Spinal cord (tissue), 10 donors: Measurements from ENCODE around the gene AQP6. TPM values are rescaled to one million over a fixed set of nuclear protein-coding genes. Genes with fewer than 3 reads are reported as not detected.

Source experiments
- DNase-seq, 6 donors: peaks; one replicate each; pipeline versions ENCODE4 v3.0.0 to v3.0.0-alpha.2; 2013 to 2015; ENCODE audit warnings: low spot score in 6 of 6, low read depth in 4 of 6
- H3K27ac ChIP-seq: one replicate; pipeline ENCODE4 v1.5.1; 2013; ENCODE audit warnings: low read depth, low read length, control low read depth
- H3K27me3 ChIP-seq: one replicate; pipeline ENCODE4 v1.6.1; 2013; ENCODE audit warnings: low read length; ENCODE audit not compliant: control insufficient read depth, insufficient read depth
- H3K36me3 ChIP-seq: one replicate; pipeline ENCODE4 v1.6.1; 2013; ENCODE audit warnings: low read length; ENCODE audit not compliant: control insufficient read depth, insufficient read depth
- H3K4me1 ChIP-seq: one replicate; pipeline ENCODE4 v1.6.1; 2013; ENCODE audit warnings: low read length; ENCODE audit not compliant: control insufficient read depth, insufficient read depth
- H3K4me3 ChIP-seq: one replicate; pipeline ENCODE4 v1.5.1; 2013; ENCODE audit warnings: low read depth, low read length, control low read depth
- H3K9me3 ChIP-seq: one replicate; pipeline ENCODE4 v1.6.1; 2013; ENCODE audit warnings: low read length; ENCODE audit not compliant: control insufficient read depth, insufficient read depth
- WGBS: methylation state at CpG from one replicate; pipeline ENCODE4 v1.1.5; 2013; ENCODE audit warnings: missing lambda C conversion rate; ENCODE audit not compliant: insufficient coverage; 5-methylcytosine and 5-hydroxymethylcytosine counted together
- polyA plus RNA-seq, 2 donors: library from polyadenylated mRNA; unstranded; fragments of 120-200 nt; gene quantifications; one replicate each; pipeline ENCODE4 v1.2.1, GENCODE V29; 2013; ENCODE audit not compliant: insufficient read length in 2 of 2
- total RNA-seq, 2 donors: library from RNA; depleted of rRNA in 1 of 2; stranded (reverse); fragments of 120-200 nt in 1 of 2; fragments of >200 nt in 1 of 2; gene quantifications; one replicate each; pipeline versions ENCODE4 v1.2.3 to v1.2.4, GENCODE V29; 2013 to 2014
- donor health status: healthy.

AQP6 gene
- total and polyA plus RNA-seq, 4 donors, result 2.1 to 9.2 (median 4.8) TPM

DNA sequence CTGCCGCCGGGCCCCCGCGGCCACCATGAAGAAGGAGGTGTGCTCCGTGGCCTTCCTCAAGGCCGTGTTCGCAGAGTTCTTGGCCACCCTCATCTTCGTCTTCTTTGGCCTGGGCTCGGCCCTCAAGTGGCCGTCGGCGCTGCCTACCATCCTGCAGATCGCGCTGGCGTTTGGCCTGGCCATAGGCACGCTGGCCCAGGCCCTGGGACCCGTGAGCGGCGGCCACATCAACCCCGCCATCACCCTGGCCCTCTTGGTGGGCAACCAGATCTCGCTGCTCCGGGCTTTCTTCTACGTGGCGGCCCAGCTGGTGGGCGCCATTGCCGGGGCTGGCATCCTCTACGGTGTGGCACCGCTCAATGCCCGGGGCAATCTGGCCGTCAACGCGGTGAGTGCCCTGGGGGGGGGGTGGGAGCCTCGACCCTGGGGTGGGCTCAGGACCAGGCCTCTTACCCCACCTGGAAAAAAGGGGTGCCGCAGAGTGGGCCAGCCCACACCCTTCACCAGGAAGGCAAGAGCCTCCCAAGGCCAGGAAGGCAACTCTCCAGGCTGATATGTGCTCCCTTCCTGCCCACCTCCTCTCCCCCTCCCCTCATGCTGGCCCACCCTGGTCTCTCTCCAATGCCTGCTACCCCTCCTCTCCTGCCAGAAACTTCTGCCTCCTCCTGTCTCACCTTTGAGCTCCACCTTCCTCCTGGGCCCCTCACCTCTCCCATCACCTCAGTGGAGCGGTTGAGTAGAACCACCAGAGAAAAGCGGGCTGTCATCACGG lies 10.6 kb upstream of the AQP6 start:
- no peak overlapping the region for H3K27ac ChIP-seq
- H3K27me3 ChIP-seq, result peaks cover 42% of the 10 kb centered on the region
- no peaks in the 10 kb centered on the region for H3K9me3 ChIP-seq
- DNase-seq, result no peak
- peaks cover 43% of the 10 kb centered on the region for H3K4me1 ChIP-seq
- no peaks in the 10 kb centered on the region for H3K36me3 ChIP-seq
- no peak overlapping the region for H3K4me3 ChIP-seq
- 44% methylated on average over 34 of the region's 37 CpGs for WGBS

DNA sequence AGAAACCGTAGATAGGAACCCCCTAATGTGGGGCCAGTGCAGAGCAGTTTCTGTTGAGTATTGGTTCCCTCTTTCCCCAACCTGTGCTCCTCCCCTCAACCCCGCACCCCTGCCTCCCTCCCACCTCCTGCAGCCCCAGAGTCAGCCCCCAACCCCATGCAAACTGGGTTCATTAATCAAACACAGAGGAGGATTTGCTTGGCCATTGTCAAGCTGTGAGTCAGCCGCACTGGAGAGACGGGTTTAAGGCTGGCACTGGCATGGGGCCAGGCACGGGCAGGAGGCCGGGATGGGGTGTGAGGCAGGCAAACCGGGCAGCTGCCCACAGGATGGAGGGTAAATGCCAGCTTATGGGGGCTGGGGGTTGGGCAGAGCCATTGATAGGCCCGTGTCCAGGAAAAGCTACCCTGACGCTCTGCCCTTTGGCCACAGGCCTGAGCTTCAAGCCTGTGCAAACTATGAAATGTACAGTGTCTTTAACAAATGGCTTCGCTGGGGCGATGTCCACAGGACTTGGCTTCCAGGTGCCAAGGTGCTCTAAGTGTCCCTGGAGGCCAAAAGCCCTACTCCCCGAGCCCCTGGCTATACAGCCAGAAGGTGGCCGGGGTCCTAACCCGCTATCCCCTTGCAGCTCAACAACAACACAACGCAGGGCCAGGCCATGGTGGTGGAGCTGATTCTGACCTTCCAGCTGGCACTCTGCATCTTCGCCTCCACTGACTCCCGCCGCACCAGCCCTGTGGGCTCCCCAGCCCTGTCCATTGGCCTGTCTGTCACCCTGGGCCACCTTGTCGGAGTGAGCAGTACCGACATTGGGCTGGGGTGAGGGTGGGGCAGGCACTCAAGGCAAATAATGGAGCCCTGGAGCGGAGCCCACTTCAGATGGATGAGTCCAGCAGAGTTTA lies 9.6 kb upstream of the AQP6 start:
- Histone ChIP-seq H3K9me3 (no peaks in the 10 kb centered on the region), H3K36me3 (no peaks in the 10 kb centered on the region), H3K27ac (no peak overlapping the region), H3K4me1 (peaks cover 52% of the 10 kb centered on the region), H3K27me3 (peaks cover 33% of the 10 kb centered on the region), H3K4me3 (no peak overlapping the region)
- 60% methylated on average over 20 of the region's 21 CpGs for WGBS
- peak in 2 of 6 donors; percentile 57 to 76 for DNase-seq

DNA sequence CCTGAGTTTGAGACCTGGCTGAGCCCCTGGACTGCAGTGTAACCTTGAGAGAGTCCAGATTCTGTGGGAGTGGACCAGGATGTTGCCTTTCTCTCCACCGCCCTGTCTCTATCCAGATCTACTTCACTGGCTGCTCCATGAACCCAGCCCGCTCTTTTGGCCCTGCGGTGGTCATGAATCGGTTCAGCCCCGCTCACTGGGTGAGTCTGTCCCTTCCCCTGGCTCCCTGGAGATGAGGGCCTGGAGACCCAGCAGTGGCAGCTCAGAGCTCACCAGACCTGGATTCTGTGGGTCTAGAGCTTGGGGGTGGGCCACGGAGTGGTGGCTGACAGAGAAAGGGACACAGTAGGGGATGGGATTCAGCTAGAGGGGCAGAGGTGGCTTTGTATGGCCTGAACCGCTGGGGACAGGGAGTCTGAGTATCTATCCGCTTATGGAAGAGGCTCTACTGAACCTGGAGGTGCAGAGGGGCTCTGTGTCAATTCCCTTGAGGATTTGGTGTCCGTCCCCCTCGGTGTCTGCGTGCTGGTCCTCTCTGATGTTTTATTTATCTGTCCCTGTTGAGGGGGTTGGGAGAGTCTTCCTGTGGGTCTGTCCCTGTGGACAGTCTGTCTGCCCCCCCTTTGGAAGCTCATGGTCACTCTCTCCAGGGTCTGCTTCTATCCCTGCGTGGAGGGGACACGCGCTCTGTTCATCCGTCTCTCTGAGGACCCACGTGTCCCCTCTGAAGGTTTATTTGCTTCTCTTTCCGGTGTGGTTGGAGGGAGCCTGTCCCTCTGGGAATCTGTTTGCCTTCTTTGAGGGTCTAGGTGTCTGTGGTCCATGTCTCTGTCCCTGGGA lies 8.6 kb upstream of the AQP6 start:
- Histone ChIP-seq H3K4me1 (peaks cover 63% of the 10 kb centered on the region), H3K9me3 (no peaks in the 10 kb centered on the region), H3K4me3 (no peak overlapping the region), H3K36me3 (no peaks in the 10 kb centered on the region), H3K27me3 (peaks cover 27% of the 10 kb centered on the region), H3K27ac (no peak overlapping the region)
- 90% methylated on average over 14 of the region's 17 CpGs for WGBS
- DNase-seq, result no peak

DNA sequence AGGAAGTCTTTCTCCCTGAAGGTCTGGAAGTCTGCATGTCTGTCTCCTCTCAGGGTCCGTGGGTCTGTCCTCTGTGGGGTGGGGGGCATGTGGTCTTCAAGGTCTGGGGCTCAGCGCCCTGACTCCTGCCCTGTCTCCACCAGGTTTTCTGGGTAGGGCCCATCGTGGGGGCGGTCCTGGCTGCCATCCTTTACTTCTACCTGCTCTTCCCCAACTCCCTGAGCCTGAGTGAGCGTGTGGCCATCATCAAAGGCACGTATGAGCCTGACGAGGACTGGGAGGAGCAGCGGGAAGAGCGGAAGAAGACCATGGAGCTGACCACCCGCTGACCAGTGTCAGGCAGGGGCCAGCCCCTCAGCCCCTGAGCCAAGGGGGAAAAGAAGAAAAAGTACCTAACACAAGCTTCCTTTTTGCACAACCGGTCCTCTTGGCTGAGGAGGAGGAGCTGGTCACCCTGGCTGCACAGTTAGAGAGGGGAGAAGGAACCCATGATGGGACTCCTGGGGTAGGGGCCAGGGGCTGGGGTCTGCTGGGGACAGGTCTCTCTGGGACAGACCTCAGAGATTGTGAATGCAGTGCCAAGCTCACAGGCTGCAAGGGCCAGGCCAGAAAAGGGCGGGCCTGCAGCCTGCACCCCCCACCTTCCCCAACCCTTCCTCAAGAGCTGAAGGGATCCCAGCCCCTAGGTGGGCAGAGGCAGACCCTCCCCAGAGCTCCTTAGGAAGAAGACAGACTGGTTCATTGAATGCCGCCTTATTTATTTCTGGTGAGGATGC lies 7.7 kb upstream of the AQP6 start:
- Histone ChIP-seq H3K27ac (no peak overlapping the region), H3K27me3 (peaks cover 19% of the 10 kb centered on the region), H3K9me3 (no peaks in the 10 kb centered on the region), H3K4me3 (no peak overlapping the region), H3K4me1 (peaks cover 63% of the 10 kb centered on the region), H3K36me3 (no peaks in the 10 kb centered on the region)
- DNase-seq, result no peak
- 67% methylated on average over 10 of the region's 13 CpGs for WGBS

DNA sequence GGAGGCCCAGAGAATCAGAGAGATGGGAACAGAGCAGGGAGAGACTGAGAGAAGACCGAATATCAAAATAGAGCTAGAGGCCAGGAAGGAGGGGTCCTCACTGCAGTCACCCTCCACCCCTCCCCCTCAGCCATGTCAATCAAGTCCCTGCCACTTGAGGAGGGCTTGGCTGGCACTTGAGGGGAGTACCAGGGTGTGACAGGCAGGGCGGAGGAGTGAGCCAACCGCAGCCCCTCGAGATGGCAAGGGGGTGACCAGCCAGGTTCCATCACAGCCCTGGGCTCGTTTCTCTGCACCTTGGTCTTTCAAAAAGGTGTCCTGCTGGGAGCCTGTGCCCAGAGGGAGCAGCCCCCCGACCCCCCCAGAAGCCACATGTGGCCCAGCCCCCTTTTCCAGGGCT lies 6.9 kb upstream of the AQP6 start:
- Histone ChIP-seq H3K27me3 (peaks cover 13% of the 10 kb centered on the region), H3K36me3 (no peaks in the 10 kb centered on the region), H3K4me3 (no peak overlapping the region), H3K4me1 (peaks cover 67% of the 10 kb centered on the region), H3K9me3 (no peaks in the 10 kb centered on the region), H3K27ac (no peak overlapping the region)
- 81% methylated on average over 5 of the region's 6 CpGs for WGBS
- no peak for DNase-seq

DNA sequence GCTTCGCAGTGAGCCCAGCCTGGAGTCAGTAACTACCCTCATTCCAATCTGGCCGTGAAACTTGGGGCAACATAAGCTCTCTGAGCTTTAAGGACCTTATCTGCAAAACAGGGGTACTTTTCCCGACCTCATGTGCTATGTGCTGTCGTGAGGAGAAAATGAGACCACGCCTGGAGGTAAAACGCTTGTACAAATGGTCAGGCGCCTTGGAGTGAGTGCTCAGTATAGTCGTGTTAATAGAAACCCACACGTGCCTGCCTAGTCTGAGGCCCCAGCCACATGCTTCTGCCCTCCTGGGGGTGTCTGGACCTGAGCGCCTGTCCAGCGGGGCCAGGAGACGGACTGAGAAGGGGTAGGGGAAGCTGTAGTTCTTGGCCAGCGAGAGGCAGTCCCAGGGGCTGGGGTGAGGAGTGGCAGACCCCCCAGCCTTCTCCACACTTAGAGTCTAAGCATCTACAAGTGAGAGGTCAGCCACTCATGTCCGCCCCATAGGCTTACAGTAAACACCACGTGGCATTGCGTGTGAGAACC lies 6.2 kb upstream of the AQP6 start:
- H3K4me1 ChIP-seq, result peaks cover 67% of the 10 kb centered on the region
- no peaks in the 10 kb centered on the region for H3K9me3 ChIP-seq
- H3K36me3 ChIP-seq, result no peaks in the 10 kb centered on the region
- DNase-seq, result no peak
- no peak overlapping the region for H3K4me3 ChIP-seq
- H3K27ac ChIP-seq, result no peak overlapping the region
- peaks cover 7% of the 10 kb centered on the region for H3K27me3 ChIP-seq
- WGBS, result 45% methylated on average over 12 of the region's 16 CpGs

DNA sequence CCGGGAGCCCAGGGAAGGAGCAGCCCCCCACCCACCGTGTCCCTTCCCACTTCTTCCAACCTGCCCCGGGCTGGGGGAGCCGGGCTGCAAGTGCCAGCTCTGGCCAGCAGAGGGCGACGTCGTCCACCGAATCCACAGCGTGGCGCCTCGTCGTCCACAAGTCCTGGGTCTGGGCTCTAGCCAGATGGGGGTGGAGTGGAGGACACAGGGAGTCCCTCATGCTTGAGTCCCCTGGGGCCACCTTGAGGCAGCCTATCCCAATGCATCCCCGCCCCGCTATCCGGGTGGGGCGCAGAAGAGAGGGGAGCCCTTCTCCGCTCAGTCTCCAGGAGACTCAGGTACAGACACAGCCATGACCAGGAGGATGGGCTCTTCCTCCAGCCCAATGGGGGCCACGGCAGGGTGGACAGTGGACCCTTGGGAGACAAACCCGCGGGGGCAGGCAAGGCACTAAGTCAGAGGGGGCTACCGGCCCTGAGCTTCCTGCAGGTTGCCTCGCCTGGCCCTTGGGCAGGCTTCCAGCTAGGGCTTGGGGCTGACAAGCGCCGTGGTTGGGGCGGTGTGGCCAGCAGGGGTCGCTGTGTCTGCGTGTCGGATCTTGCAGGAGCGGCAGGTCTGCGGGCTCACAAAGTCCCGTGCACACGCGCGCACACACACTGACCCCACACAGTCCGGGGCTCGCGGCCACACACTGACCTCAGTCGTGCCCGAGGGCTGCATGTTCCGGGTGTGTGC lies 5.5 kb upstream of the AQP6 start:
- DNase-seq, result peak; percentile 75 to 96 (median 85)
- peak overlapping the region; percentile 40 for H3K27ac ChIP-seq
- peak overlapping the region; percentile 46 for H3K4me3 ChIP-seq
- H3K9me3 ChIP-seq, result no peaks in the 10 kb centered on the region
- under 1% methylated on average over 37 of the region's 40 CpGs for WGBS
- peaks cover 3% of the 10 kb centered on the region for H3K27me3 ChIP-seq
- peaks cover 69% of the 10 kb centered on the region for H3K4me1 ChIP-seq
- no peaks in the 10 kb centered on the region for H3K36me3 ChIP-seq

DNA sequence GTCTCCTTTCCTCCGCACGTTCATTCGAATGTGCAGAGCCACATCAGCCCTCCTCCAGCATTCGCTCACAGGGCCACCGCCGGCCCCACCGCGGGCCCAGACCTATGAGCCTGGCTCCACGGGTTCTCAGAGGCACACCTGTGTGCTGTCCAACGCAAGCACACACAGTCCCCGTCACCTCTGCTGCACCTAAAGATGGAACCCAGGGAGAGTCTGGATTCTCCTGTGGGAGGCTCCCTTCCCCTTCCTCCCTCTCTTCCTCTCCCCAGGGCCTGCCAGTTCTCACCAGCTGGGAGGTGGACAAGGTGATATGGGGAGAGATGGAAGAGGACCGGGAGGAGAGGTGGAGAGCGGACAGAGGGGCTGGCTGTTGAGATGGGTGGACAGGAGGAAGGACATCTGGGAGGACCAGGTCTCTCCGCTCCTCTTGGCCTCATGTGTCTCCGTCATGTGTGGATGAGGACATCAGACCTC lies 4.9 kb upstream of the AQP6 start:
- peaks cover 69% of the 10 kb centered on the region for H3K4me1 ChIP-seq
- peak overlapping the region; percentile 46 for H3K4me3 ChIP-seq
- H3K27me3 ChIP-seq, result peaks cover 2% of the 10 kb centered on the region
- WGBS, result 23% methylated on average over 10 of the region's 15 CpGs
- no peaks in the 10 kb centered on the region for H3K9me3 ChIP-seq
- peak overlapping the region; percentile 13 for H3K27ac ChIP-seq
- peaks cover under 1% of the 10 kb centered on the region for H3K36me3 ChIP-seq
- no peak for DNase-seq
